SU-DHL-6 (cell line): ENCODE measurements around the gene GUCY1A2.
"Not testable (repeated sequence)": the region's sequence is repeated elsewhere in the genome, so short reads cannot be mapped to it uniquely, and the experiment has no call there.

Source experiments
- H2AFZ ChIP-seq: fragments of 200-600 bp; sonication (generic); 2 replicates; pipeline ENCODE4 v1.6.1; 2014; ENCODE audit warnings: low read depth, mild to moderate bottlenecking, moderate library complexity, mixed read lengths, antibody characterized with exemption, low read length; ENCODE audit not compliant: severe bottlenecking
- H3F3A ChIP-seq: fragments of 200-600 bp; shearing (Covaris generic); 2 replicates; pipeline ENCODE4 v1.6.0; 2016; ENCODE audit warnings: antibody characterized with exemption, mild to moderate bottlenecking; ENCODE audit not compliant: insufficient read depth
- H3K27ac ChIP-seq: fragments of 200-600 bp; sonication (generic); 2 replicates; pipeline ENCODE4 v1.5.1; 2016; ENCODE audit warnings: low read depth, mild to moderate bottlenecking, low read length, moderate library complexity, mixed read lengths
- H3K27me3 ChIP-seq: fragments of 200-600 bp; sonication (generic), shearing (Covaris generic); 2 replicates; pipeline ENCODE4 v1.6.0; 2014; ENCODE audit warnings: mild to moderate bottlenecking, low read length
- H3K36me3 ChIP-seq: fragments of 200-600 bp; sonication (generic); 2 replicates; pipeline ENCODE4 v1.6.1; 2014; ENCODE audit warnings: mild to moderate bottlenecking, low read length, mixed read lengths
- H3K4me2 ChIP-seq: fragments of 300-600, 200-600 bp; shearing (Covaris generic), sonication (generic); 2 replicates; pipeline ENCODE4 v1.6.0; 2014; ENCODE audit warnings: low read length, low read depth, mild to moderate bottlenecking; ENCODE audit not compliant: poor library complexity, severe bottlenecking
- H3K4me3 ChIP-seq: fragments of 200-600 bp; sonication (generic); 2 replicates; pipeline ENCODE4 v1.5.1; 2014; ENCODE audit warnings: antibody characterized with exemption, low read length, mild to moderate bottlenecking, mixed read lengths; ENCODE audit not compliant: insufficient read depth, poor library complexity, severe bottlenecking
- H3K79me2 ChIP-seq: fragments of 200-600 bp; sonication (generic); 2 replicates; pipeline ENCODE4 v1.6.1; 2014; ENCODE audit warnings: mild to moderate bottlenecking, low read length, moderate library complexity; ENCODE audit not compliant: insufficient read depth
- H3K9ac ChIP-seq: fragments of 200-600 bp; sonication (generic); 2 replicates; pipeline ENCODE4 v1.7.0; 2014; ENCODE audit warnings: mild to moderate bottlenecking, low read length
- H3K9me2 ChIP-seq: fragments of 200-600 bp; sonication (generic); replicated peaks from 2 replicates; pipeline ENCODE4 v1.6.1; 2014; ENCODE audit warnings: low read length; ENCODE audit not compliant: insufficient read depth
- H3K9me3 ChIP-seq: fragments of 200-600 bp; sonication (generic); 2 replicates; pipeline ENCODE4 v1.6.1; 2014; ENCODE audit warnings: low read length, mixed read lengths; ENCODE audit not compliant: insufficient read depth
- H4K20me1 ChIP-seq: fragments of 200-600 bp; sonication (generic); 2 replicates; pipeline ENCODE4 v1.6.1; 2014; ENCODE audit warnings: low read depth, mild to moderate bottlenecking, antibody characterized with exemption, low read length, moderate library complexity, mixed read lengths
- CTCF ChIP-seq: fragments of 200-600 bp; sonication (generic); IDR thresholded peaks from one replicate; pipeline ENCODE4 v1.5.1; 2017; ENCODE audit warnings: antibody characterized with exemption, mild to moderate bottlenecking, low read length, moderate library complexity; ENCODE audit not compliant: insufficient read depth, poor library complexity, severe bottlenecking
- EZH2phosphoT487 ChIP-seq: fragments of 200-600 bp; sonication (generic), shearing (Covaris generic); conservative IDR thresholded peaks from 2 replicates; pipeline ENCODE4 v1.6.1; 2018; ENCODE audit warnings: mild to moderate bottlenecking, antibody characterized with exemption, low read length, moderate library complexity, mixed read lengths

Gene GUCY1A2

GRCh38 chr11:106913141-106913540, 105.1 kb downstream of the GUCY1A2 start:
- no peak overlapping the region for H3K4me3 ChIP-seq
- no peaks in the 10 kb centered on the region; the same call in 1 of the 2 replicates for H3K27me3 ChIP-seq
- H3F3A ChIP-seq: no peaks in the 10 kb centered on the region
- H3K4me2 ChIP-seq: no peak overlapping the region
- no peak overlapping the region for H2AFZ ChIP-seq
- H3K9me2 ChIP-seq: no peaks in the 10 kb centered on the region
- H3K9me3 ChIP-seq: no peaks in the 10 kb centered on the region
- no peaks in the 10 kb centered on the region for H4K20me1 ChIP-seq
- H3K9ac ChIP-seq: no peak overlapping the region
- no peak for TF ChIP-seq EZH2phosphoT487
- no peak for TF ChIP-seq CTCF
- no peaks in the 10 kb centered on the region for H3K79me2 ChIP-seq
- no peaks in the 10 kb centered on the region for H3K36me3 ChIP-seq
- no peak overlapping the region for H3K27ac ChIP-seq

DNA sequence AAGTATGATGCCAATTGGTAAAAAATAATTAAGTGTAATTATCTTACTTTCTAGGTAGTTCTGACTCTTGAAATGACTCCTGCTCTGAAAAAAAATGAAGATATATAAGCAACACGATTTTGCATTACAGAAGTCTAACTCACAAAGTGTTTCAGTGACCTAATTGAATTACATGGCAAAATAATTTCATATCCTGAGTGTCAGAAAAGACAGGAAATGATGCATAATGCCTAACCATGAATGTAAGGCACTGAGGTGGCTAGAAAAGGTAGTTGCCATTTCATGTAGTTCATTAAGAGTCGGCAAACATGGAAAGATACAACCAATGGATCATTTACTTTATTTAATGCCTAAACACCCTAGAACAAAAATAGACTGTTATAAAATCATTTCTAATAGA, 113.5 kb downstream of the GUCY1A2 start:
- no peak overlapping the region for H3K27ac ChIP-seq
- no peaks in the 10 kb centered on the region for H3K79me2 ChIP-seq
- H3K4me3 ChIP-seq: no peak overlapping the region
- H3K36me3 ChIP-seq: no peaks in the 10 kb centered on the region
- TF ChIP-seq EZH2phosphoT487: no peak
- no peak for TF ChIP-seq CTCF
- H3K27me3 ChIP-seq: no peaks in the 10 kb centered on the region
- H3K9me3 ChIP-seq: no peaks in the 10 kb centered on the region
- H2AFZ ChIP-seq: no peak overlapping the region
- H3K4me2 ChIP-seq: no peak overlapping the region
- 0 out of 2 replicates have a peak, but pooled peaks cover 3% of the 10 kb centered on the region for H3K9me2 ChIP-seq
- H3K9ac ChIP-seq: no peak overlapping the region
- H4K20me1 ChIP-seq: no peaks in the 10 kb centered on the region
- no peaks in the 10 kb centered on the region for H3F3A ChIP-seq

GRCh38 chr11:106889718-106890117, 128.6 kb downstream of the GUCY1A2 start:
- Histone ChIP-seq H3K36me3 (no peaks in the 10 kb centered on the region), H3K27me3 (no peaks in the 10 kb centered on the region), H3F3A (no peaks in the 10 kb centered on the region), H2AFZ (no peak overlapping the region), H3K79me2 (no peaks in the 10 kb centered on the region), H3K27ac (no peak overlapping the region), H3K9me2 (no peaks in the 10 kb centered on the region), H3K9ac (no peak overlapping the region), H3K4me3 (no peak overlapping the region), H3K4me2 (no peak overlapping the region), H3K9me3 (no peaks in the 10 kb centered on the region), H4K20me1 (no peaks in the 10 kb centered on the region)
- TF ChIP-seq CTCF (no peak), EZH2phosphoT487 (no peak)

GRCh38 chr11:106888386-106888785, 129.9 kb downstream of the GUCY1A2 start:
- H3K4me2 ChIP-seq: no peak overlapping the region
- no peak overlapping the region for H2AFZ ChIP-seq
- H3K27ac ChIP-seq: no peak overlapping the region
- H3K9me2 ChIP-seq: no peaks in the 10 kb centered on the region
- no peaks in the 10 kb centered on the region for H3K27me3 ChIP-seq
- H3K4me3 ChIP-seq: no peak overlapping the region
- TF ChIP-seq CTCF (no peak), EZH2phosphoT487 (no peak)
- H4K20me1 ChIP-seq: no peaks in the 10 kb centered on the region
- H3K9me3 ChIP-seq: no peaks in the 10 kb centered on the region
- no peaks in the 10 kb centered on the region for H3K36me3 ChIP-seq
- H3K79me2 ChIP-seq: no peaks in the 10 kb centered on the region
- no peaks in the 10 kb centered on the region for H3F3A ChIP-seq
- no peak overlapping the region for H3K9ac ChIP-seq

DNA sequence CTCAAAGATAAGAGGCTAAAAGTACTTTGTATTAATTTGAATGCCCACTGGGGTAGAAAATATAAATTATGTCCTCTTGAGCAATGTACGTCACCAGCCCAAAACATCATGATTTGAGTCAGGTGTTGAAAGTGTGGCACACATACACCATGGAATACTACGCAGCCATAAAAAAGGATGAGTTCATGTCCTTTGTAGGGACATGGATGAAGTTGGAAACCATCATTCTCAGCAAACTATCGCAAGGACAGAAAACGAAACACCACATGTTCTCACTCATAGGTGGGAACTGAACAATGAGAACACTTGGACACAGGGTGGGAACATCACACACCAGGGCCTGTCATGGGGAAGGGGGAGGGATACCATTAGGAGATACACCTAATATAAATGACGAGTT, 134.6 kb downstream of the GUCY1A2 start:
- H3K9me3 ChIP-seq, H3K36me3 ChIP-seq, H3K9me2 ChIP-seq, H3K9ac ChIP-seq, H3K27me3 ChIP-seq, H3K79me2 ChIP-seq, H3F3A ChIP-seq, H4K20me1 ChIP-seq, H2AFZ ChIP-seq, H3K4me3 ChIP-seq, H3K4me2 ChIP-seq, H3K27ac ChIP-seq: not testable (repeated sequence)
